IPS-NIHi11 (cell line): Measurements from ENCODE around the gene CTF1.

Source experiments
- DNase-seq: peaks from one replicate; pipeline ENCODE4 v3.0.0; 2012; ENCODE audit warnings: mixed read lengths, low spot score

Gene CTF1

DNA sequence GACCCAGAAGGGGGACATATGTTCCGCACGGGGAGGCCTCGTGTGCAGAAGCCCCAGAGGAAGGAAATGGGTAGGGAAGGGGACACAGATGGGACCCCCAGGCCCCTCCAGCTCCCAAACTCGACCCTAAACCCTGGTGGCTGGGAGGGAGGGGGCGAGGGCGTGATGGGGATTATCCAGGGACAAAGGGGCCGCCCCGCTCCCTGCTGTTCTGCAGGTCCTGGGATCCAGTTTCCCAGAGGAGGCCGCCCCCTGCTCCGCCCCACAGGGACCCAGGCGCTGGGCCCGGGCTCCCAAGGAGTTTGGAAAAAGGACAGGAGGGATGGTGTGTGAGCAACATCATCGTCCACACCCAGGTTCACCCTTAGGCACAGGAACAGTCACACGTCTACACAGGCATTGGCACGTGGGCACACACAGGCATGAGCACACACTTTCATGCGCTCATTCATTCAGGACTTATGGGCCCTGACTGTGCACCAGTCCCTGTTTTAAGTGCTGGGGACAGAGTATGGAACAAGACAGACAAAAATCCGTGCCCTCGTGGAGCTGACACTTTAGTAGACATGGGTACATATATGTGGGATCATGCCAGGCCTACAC lies 14.1 kb downstream of the CTF1 start:
- DNase-seq, result peak; percentile 61

- DNase-seq, result no peak
Measured at GRCh38 chr16:30912794-30913412, 16.5 kb downstream of the CTF1 start.

- DNase-seq, result no peak
Measured at GRCh38 chr16:30914830-30915229, 18.4 kb downstream of the CTF1 start.

GRCh38 chr16:30918614-30919013 lies 22.2 kb downstream of the CTF1 start:
- no peak for DNase-seq

DNA sequence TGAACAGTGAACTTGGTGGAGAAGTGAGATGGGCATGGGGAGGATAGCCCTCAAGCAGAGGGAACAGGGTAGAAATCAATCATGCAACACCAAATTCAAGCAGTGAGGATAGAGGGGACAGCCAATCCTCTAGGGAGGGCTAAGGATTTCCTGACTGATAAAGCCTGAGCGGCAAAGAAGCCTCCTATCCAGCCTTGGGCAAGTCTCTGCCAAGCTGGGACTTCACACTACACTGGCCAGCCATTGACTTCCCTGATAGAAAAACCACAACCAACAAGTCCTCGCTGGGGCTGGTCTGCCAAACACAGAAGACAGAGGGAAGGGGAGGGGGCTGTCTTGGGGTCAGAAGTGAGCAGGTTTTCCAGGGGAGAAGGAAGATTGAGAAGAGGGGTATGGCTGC lies 24.5 kb downstream of the CTF1 start:
- no peak for DNase-seq

DNA sequence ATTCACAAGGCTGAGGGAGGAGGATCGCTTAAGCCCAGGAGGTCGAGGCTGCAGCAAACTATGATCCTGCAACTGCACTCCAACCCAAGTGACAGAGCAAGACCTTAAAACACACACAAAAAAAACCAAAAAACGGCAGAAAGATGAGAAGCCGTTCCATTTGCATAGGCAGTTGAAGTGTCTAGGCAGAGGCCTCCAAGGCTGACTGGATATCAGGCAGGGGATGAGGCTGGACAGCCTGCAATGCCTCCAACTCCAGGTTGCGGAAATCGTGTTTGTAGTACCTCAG lies 25.0 kb downstream of the CTF1 start:
- DNase-seq, result no peak

DNA sequence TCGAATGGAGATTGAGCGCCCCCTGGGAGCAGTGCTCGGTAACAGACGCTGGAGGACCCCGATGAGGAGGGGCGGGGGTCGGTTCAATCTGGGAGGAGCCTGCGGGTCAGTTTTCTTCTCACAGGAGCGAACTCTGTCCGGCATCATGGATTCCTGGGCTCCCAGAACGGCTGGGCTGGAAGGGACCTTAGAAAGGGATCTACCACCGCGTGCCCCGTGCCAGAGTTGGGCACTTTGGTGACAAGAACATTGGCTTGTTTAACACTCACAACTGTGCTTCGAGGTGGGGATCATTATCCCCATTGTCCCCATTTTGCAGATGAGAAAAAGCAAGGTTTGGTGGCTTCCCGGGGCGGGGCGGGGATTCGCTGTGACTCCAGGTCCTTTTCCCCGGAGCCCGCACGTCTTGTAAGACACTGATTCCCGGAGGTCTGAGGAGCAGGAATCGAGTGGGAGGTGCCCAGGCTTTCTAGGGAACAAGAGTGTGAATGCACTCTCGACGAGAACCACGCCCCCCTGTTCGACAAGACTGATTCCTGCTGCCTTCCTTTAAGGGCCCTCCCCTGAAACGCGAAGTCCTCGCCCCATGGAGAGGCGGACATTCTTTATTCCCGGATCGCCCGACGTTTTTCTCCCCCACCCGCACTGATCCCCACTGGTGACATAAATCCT lies 25.5 kb downstream of the CTF1 start:
- DNase-seq, result peak; percentile 88

DNA sequence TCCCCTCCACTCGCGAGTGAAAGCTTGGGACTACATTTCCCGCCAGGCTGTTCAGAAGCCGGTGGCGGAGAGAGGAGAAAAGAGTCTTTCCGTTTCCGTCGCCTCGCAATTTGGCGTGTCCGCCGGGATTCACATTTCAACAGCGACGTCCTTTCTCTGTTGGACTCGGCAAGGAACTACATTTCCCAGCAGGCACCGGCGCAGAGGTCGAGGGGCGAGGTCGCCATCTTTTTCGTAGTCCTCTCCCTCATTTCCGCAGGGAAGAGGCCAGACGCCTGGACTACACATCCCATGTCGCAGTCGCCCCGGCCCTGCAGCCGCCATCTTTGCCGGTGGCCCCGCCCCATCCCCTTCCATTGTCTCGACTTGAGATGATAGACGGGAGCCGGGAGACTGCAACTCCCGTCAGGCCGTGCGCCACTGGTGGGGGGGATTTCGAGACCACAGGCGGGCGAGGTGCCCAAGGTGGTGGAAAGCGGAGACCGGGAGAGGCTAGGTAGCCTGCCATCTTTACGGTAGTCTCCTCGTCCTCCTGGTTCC lies 26.1 kb downstream of the CTF1 start:
- peak; percentile 81 for DNase-seq

- peak; percentile 83 for DNase-seq
Measured at GRCh38 chr16:30922960-30923535, 26.6 kb downstream of the CTF1 start.

- DNase-seq, result peak; percentile 78
Measured at GRCh38 chr16:30923554-30924075, 27.2 kb downstream of the CTF1 start, which contains the start of gene FBXL19. Gene FBXL19 (plus strand): TSS chr16:30923572. CDS start chr16:30925755, 2,183 bp downstream.

DNA sequence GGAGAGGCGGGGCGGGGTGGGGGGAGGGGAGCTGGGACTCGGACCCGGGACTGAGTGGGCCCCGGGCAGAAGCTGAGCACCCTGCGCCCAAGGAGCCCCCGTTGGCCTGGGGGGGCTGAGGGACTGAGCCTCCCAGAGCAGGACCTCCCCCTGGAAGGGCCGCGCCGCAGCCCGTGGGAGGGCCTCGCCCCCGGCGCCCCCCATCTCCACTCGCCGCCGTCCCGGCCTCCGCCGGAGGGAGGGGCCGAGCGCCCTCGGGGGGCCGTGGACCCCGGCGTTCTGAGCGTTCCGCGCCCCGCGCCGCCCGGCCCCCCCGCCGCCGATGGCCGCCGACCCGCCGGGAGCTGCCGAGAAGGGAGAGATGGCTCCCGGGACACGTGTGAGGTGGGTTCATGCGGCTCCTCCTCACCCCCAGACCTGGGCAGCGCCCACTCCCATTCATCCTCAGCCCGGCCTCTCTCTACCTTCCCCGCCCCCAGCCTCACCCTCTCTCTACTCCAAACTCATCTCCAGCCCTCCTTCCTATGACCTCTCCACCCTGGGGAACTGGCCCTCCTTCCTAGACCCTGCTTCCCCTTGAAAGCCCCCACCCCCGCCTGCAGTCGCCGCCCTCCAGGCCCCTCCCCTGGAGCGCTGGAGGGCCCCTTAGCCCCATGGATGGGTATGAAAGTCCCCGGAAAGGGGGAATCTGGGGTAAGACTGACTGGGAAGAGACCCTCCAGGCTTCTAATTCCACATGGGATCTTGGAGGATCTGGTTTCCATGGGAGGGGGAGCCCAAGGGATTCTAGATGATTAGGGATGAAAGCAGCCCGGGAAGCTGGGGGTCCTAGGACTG lies 27.9 kb downstream of the CTF1 start:
- peak; percentile 35 for DNase-seq

DNA sequence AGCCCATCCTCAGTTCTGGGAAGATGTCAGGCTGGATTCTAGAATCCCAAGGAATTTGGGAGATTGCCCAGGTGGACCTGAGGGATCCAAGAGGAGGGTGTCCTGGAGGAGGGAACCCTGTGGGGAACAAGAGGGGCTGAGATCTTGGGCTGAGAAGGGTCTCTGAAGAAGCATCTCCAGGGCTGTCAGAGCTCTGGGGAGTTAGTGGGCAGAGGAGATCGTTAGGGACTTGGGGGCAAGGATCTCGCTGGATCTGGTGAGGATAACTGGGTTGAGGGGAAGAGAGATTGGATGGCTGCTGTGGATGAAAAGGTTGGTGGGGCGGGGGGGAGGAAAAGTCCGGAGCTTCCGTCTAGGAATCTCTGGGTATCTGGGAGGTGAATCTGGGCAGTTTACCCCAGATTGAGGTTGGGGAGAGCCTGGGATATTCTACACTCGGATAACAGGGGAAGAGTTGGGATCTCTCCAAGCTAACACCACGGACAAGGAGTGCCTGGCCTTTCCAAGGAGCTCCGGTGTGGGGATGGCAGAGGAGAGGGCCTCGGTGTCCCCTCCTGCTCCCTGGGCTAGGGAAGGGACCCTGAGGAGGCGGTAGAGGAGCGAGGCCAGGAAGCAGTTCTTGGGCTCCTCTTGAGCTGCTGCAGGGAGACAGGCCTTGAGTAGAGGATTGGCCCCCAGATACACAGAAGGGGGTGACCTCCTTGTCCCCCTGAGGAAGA lies 28.7 kb downstream of the CTF1 start:
- no peak for DNase-seq

DNA sequence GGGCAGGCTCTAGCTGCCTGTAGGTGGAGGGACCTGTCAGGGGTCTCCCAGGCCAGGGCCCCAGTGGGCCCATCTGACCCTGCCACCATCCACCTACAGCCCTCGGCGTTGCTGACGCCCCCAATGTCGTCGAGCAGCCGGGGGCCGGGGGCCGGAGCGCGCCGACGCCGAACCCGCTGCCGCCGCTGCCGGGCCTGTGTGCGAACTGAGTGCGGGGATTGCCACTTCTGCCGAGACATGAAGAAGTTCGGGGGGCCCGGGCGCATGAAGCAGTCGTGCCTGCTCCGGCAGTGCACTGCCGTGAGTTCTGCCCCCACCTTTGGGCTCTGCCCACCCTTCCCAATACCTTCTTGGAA lies 29.2 kb downstream of the CTF1 start:
- no peak for DNase-seq

- no peak for DNase-seq
Measured at GRCh38 chr16:30925995-30926811, 29.8 kb downstream of the CTF1 start.

- DNase-seq, result no peak
Measured at GRCh38 chr16:30926937-30927788, 30.7 kb downstream of the CTF1 start.

GRCh38 chr16:30927789-30928378 lies 31.5 kb downstream of the CTF1 start:
- DNase-seq, result peak; percentile 78

DNA sequence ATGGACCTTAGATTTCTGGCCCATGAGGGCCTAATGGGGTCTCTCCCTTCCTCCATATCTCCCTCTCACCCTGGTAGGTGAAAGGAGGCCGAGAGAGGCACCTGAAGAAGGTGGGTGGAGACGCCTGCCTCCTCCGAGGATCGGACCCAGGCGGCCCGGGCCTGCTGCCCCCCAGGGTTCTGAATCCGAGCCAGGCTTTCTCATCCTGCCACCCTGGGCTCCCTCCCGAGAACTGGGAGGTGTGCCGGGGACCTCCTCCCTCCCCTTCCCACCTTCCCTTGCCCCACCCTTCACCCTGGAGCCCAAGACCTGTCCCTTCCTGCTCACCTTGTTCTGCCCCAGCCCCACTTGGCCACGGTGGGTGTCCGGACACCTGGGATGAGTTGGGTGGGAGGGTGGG lies 32.0 kb downstream of the CTF1 start:
- DNase-seq, result no peak

- no peak for DNase-seq
Measured at GRCh38 chr16:30929167-30929566, 32.8 kb downstream of the CTF1 start.

DNA sequence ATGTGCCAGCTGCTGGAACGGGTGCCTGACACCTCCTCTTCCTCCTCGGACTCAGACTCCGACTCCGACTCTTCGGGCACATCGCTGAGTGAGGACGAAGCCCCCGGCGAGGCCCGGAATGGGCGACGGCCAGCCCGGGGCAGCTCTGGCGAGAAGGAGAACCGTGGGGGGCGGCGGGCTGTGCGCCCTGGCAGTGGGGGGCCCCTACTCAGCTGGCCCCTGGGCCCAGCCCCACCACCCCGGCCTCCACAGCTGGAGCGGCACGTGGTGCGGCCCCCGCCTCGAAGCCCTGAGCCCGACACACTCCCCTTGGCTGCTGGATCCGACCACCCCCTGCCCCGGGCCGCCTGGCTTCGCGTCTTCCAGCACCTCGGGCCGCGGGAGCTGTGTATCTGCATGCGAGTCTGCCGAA lies 33.8 kb downstream of the CTF1 start:
- DNase-seq, result no peak
